ENCODE results near the gene CSNK1G1. TPM values are rescaled to one million over a fixed set of nuclear protein-coding genes. Genes with fewer than 3 reads are reported as not detected.

The CSNK1G1 gene
- total and polyA plus RNA-seq, 2 of the 8 experiments (the other 6 are each of a cell fraction or from before 2014, with no cell fraction given), result 6.0 to 12.9 TPM

- Histone ChIP-seq H3K79me1 (ENCODE audit: low read depth, low read length) (no peaks in the 10 kb centered on the region), H3K4ac (replicated peaks; ENCODE audit: insufficient read length, low read depth, low read length) (no peak overlapping the region), H2BK15ac (ENCODE audit: low read length) (no peak overlapping the region), H3K27ac (ENCODE audit: low read depth, low read length) (no peak overlapping the region), H2AK5ac (ENCODE audit: low read depth, low read length) (no peak overlapping the region), H3K4me2 (ENCODE audit: insufficient read depth in 1 of 2, low read depth in 2 of 2, low read length in 2 of 2) (no peak overlapping the region), H4K8ac (ENCODE audit: extremely low read depth, insufficient read depth, low read length) (no peak overlapping the region), H3K9ac (replicated peaks in 1 of 4; ENCODE audit: extremely low read depth in 1 of 4, low read depth in 3 of 4, low read length in 3 of 4) (no peak overlapping the region), H3K23ac (ENCODE audit: insufficient read length) (no peak overlapping the region), H3K14ac (ENCODE audit: insufficient read length) (no peak overlapping the region), H3K27me3 (replicated peaks in 1 of 4; ENCODE audit: control insufficient read depth in 3 of 4, extremely low read depth in 1 of 4, insufficient read depth in 3 of 4, low read length in 3 of 4) (0 out of 7 replicates have a peak, but pooled peaks cover 0 to 3% (median 1%) of the 10 kb centered on the region in 4 experiments), H3K18ac (ENCODE audit: extremely low read depth, low read length) (no peak overlapping the region), H2BK120ac (replicated peaks; ENCODE audit: low read depth, low read length) (no peak overlapping the region), H4K5ac (ENCODE audit: insufficient read length, low read depth, low read length) (no peak overlapping the region), H2BK5ac (ENCODE audit: low read depth, low read length) (peak overlapping the region; percentile 35; the same call in 1 of the 2 replicates), H4K20me1 (replicated peaks in 1 of 2; ENCODE audit: control insufficient read depth in 1 of 2, insufficient read depth in 2 of 2, low read length in 2 of 2) (peaks cover 0 to 3% of the 10 kb centered on the region in 2 experiments), H2BK20ac (ENCODE audit: low read length) (no peak overlapping the region), H3K36me3 (ENCODE audit: control insufficient read depth in 2 of 4, insufficient read depth in 4 of 4, low read length in 3 of 4) (peaks cover 0 to 5% (median 0%) of the 10 kb centered on the region in 4 experiments; a peak in 1 of 8 replicates), H3K79me2 (ENCODE audit: control insufficient read depth in 1 of 2, insufficient read depth in 2 of 2, low read length in 2 of 2) (no peaks in the 10 kb centered on the region), H3K4me3 (ENCODE audit: extremely low read depth in 1 of 4, insufficient read depth in 2 of 4, low read depth in 3 of 4, low read length in 4 of 4) (no peak overlapping the region), H2AFZ (ENCODE audit: low read length) (no peak overlapping the region), H4K91ac (replicated peaks; ENCODE audit: insufficient read length, low read length) (no peak overlapping the region), H3K56ac (replicated peaks; ENCODE audit: insufficient read length, low read depth, low read length) (no peak overlapping the region), H2BK12ac (ENCODE audit: low read depth, low read length) (no peak overlapping the region), H3K4me1 (replicated peaks in 1 of 4; ENCODE audit: control insufficient read depth in 3 of 4, insufficient read depth in 4 of 4, low read length in 3 of 4) (peaks cover 0 to under 1% (median 0%) of the 10 kb centered on the region in 4 experiments; a peak in 2 of 7 replicates), H3K23me2 (ENCODE audit: low read depth, low read length) (no peaks in the 10 kb centered on the region; the same call in 1 of the 2 replicates), H3K9me3 (ENCODE audit: insufficient read depth in 2 of 2, low read depth in 1 of 2, low read length in 1 of 2) (no peaks in the 10 kb centered on the region)
- ChIA-PET POLR2A (ENCODE audit: partially characterized antibody) (interaction anchor here (0.6 to 2.3 kb wide), 3 partner anchors 11 to 42 kb away, joined by 3 to 7 read pairs (median 4); no protein-coding TSS in a partner anchor), CTCF (ENCODE audit: partially characterized antibody) (interaction anchor here (0.8 to 4.1 kb wide), 4 partner anchors 9 to 77 kb away, joined by 3 to 18 read pairs (median 5); no protein-coding TSS in a partner anchor)
- DNase-seq (ENCODE audit: low read depth in 1 of 2, low spot score in 2 of 2) (no peak), FAIRE-seq (no peak)
- TF ChIP-seq SP1 (IDR thresholded peaks at IDR 0.05; ENCODE audit: low read depth, low read length), result no peak
- TF ChIP-seq ASH2L (IDR thresholded peaks at IDR 0.05; ENCODE audit: low read length), result no peak
- TF ChIP-seq NANOG (IDR thresholded peaks at IDR 0.05; ENCODE audit: insufficient read depth, low read depth, low read length, poor library complexity, severe bottlenecking), result no peak
- TF ChIP-seq CEBPB (IDR thresholded peaks at IDR 0.05; ENCODE audit: low read depth, low read length), result no peak
- no peak for TF ChIP-seq TAF1 (IDR thresholded peaks at IDR 0.05; ENCODE audit: low read depth, low read length)
- TF ChIP-seq SIRT6 (IDR thresholded peaks at IDR 0.05; ENCODE audit: low read length), result no peak
- no peak for TF ChIP-seq CTBP2 (IDR thresholded peaks at IDR 0.05; ENCODE audit: borderline replicate concordance, insufficient read depth, insufficient read length, low read length)
- TF ChIP-seq SP4 (IDR thresholded peaks at IDR 0.05; ENCODE audit: low read length), result no peak
- no peak for TF ChIP-seq EGR1 (IDR thresholded peaks at IDR 0.05; ENCODE audit: borderline replicate concordance, low read depth, low read length)
- TF ChIP-seq RNF2 (IDR thresholded peaks at IDR 0.05; ENCODE audit: borderline replicate concordance, low read depth, low read length, missing control alignments, poor library complexity, severe bottlenecking), result no peak
- TF ChIP-seq YY1 (IDR thresholded peaks at IDR 0.05; ENCODE audit: low read depth, low read length), result no peak
- no peak for TF ChIP-seq SP2 (IDR thresholded peaks at IDR 0.05; ENCODE audit: low read length)
- WGBS, 2 experiments (ENCODE audit: extremely low coverage in 1 of 2, insufficient coverage in 1 of 2, insufficient read length in 1 of 2, insufficient replicate concordance in 2 of 2, low coverage in 1 of 2, low lambda C conversion rate in 2 of 2, missing lambda C conversion rate in 1 of 2), result 92% methylated on average over 6 of the region's 6 CpGs; no CpG with 5 or more reads in 1 of the 2 experiments
These were observed 209.9 kb downstream of the CSNK1G1 start for GRCh38 chr15:64146041-64146440.
